Bronchial smooth muscle cell (primary cell): ENCODE measurements around the gene EPB41L2. TPM values are rescaled to one million over a fixed set of nuclear protein-coding genes. Genes with fewer than 3 reads are reported as not detected.

Source experiments
- total RNA-seq: library from RNA; depleted of rRNA; stranded (reverse); fragments of >200 nt; gene quantifications from 2 replicates; pipeline ENCODE4 v1.2.1, GENCODE V29; 2014

Gene EPB41L2
- total RNA-seq = 68.6 and 83.5 TPM in 2 replicates

DNA sequence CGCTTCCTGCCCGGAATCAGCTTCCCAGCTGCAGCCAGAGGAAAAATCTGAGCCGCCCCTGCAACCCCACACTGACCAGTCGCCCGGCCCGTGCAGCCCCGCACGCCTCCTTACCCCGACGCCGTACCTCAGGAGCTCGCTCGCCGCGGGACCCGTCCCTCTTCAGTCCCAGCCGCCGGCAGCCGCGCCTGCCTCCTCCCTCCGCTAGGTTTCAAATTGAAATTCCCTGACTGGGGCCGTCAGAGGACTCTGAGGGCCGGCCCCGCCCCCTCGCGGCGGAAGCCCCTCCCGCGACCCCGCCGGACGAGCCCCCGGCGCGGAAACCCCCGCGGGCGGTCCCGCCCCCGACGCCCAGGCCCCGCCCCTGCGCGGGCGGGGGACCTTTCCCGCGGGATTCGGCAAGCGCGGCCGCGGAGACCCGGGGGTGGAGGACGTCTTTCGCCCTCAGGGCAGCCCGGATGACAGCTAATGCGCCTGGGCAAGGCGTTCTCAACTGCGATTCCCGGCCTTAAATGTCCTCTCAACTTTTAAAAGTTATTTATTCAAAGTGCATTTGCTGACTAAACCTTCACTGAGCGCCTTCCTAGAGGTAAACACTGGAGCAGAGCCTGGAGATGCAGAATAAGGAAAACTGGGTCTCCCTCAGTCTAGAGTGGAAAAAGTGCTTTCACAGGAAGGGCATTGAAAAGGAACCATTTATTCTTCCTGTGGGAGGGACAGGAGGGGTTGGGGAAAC lies at the start of gene EPB41L2:
EPB41L2 (minus strand) TSS at position 218 of the 736 bp plus-strand sequence. CDS start 106,760 bp downstream, outside the sequence.

DNA sequence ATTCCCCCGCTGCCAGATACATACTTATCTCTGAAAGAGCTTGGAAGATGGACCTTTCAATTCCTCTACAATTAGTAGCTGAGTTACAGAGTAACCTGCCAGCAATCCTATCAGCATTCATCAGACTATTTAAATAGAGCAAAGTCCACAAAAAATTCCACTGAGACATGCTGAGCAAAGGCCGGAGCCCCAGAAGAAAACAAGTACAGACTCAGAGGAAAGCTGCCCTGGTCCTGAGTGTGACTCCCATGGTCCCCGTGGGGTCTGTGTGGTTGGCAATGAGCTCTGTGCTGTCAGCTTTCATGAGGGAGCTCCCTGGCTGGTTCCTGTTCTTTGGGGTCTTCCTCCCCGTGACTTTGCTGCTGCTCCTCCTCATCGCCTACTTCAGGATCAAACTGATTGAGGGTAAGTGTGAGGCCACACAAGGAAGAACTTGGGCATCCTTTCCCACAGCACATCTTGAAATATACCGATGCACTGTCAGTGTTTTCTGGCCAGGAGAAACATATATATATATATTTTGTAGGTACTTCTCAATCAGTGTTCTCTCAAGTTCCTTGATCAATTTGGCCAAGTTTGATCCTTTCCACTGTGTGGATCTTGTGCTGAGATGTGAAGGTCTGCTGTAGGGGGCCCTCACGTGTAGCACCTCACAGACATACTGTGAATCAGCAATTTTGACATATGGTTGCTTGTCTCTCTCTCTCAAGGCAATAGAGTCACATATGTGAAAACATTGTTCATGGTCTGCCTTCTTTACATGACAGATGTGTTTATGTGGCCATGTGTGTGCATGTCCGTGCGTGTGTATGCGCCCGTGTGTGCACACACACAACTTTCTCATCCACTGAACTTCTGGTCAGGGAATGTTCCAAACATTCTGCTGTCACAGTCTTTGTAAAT lies 235.5 kb downstream of the EPB41L2 start, which contains the start of gene SMLR1:
SMLR1 (plus strand) TSS at position 160 of the 903 bp plus-strand sequence; CDS start at position 168, 8 bp downstream.

Other genes with a start within 250 kb of the EPB41L2 start
- gene SMLR1, start 235.8 kb downstream of the EPB41L2 start, total RNA-seq = not detected in 2 replicates
- gene AKAP7, start 72.2 kb upstream of the EPB41L2 start, total RNA-seq = 3.8 and 8.5 TPM in 2 replicates